Ishikawa (cell line): ENCODE results near the gene YDJC.

Source experiments
- CEBPB ChIP-seq: IDR thresholded peaks from 2 replicates; pipeline ENCODE4 v1.6.1; 2012
- CREB1 ChIP-seq: IDR thresholded peaks from 2 replicates; pipeline ENCODE4 v1.6.1; 2012; ENCODE audit warnings: low read depth
- EGR1 ChIP-seq: IDR thresholded peaks from 2 replicates; pipeline ENCODE4 v1.6.1; 2012
- EP300 ChIP-seq: IDR thresholded peaks from 2 replicates; pipeline ENCODE4 v1.6.1; 2012; ENCODE audit warnings: borderline replicate concordance
- FOXM1 ChIP-seq: IDR thresholded peaks from 2 replicates; pipeline ENCODE4 v1.6.1; 2012; ENCODE audit warnings: low read depth, borderline replicate concordance
- NFIC ChIP-seq: IDR thresholded peaks from 2 replicates; pipeline ENCODE4 v1.6.1; 2012
- RAD21 ChIP-seq: IDR thresholded peaks from 2 replicates; pipeline ENCODE4 v1.6.1; 2012; ENCODE audit warnings: low read depth
- TAF1 ChIP-seq: IDR thresholded peaks from 2 replicates; pipeline ENCODE4 v1.6.1; 2012; ENCODE audit warnings: low read depth, mild to moderate bottlenecking
- TCF12 ChIP-seq: IDR thresholded peaks from 2 replicates; pipeline ENCODE4 v1.6.1; 2012; ENCODE audit warnings: low read depth
- TEAD4 ChIP-seq: IDR thresholded peaks from 2 replicates; pipeline ENCODE4 v1.6.1; 2012
- YY1 ChIP-seq: IDR thresholded peaks from 2 replicates; pipeline ENCODE4 v1.6.1; 2012; ENCODE audit warnings: low read depth
- ZBTB7A ChIP-seq: IDR thresholded peaks from 2 replicates; pipeline ENCODE4 v1.6.1; 2012; ENCODE audit warnings: low read depth
- TF ChIP-seq, protein P1 (sequence below): IDR thresholded peaks from 2 replicates; pipeline ENCODE4 v1.6.1; 2012
- TF ChIP-seq, protein P2 (sequence below): IDR thresholded peaks from 2 replicates; pipeline ENCODE4 v1.6.1; 2012; ENCODE audit warnings: low read depth, mild to moderate bottlenecking
- TF ChIP-seq, protein P3 (sequence below): IDR thresholded peaks from 2 replicates; pipeline ENCODE4 v1.6.1; 2012

YDJC gene

DNA sequence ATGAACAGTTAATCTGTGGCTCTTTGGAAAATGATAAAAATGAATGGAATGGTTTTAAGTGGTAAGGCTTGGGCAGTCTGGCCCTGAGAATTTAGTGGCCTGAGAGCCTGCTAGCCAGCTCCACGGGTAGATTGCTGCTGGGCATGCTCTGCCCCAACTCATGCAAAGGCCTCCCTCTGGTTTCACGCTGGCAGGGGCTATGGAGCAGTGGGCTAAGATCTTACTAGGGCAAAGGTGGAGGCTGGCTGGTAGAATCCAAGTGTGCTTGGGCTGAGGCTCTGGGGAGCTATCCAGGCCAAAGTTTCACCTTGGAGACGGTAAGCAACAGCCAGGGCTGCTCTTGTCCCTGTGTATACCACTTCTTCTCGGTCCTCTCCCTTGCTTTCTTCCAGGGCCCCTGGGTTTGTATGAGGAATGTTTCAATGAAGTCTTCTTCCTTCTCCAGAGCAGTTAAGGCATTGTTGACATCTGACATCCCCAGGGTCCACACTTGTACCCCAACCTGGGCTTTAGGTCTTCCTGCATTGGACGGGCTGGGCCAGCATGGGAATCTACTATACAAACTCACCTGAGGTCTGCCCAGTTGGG lies 34.9 kb downstream of the YDJC start:
- no peak for TF ChIP-seq EP300
- no peak for TF ChIP-seq ZBTB7A
- TF ChIP-seq, protein P1, sequence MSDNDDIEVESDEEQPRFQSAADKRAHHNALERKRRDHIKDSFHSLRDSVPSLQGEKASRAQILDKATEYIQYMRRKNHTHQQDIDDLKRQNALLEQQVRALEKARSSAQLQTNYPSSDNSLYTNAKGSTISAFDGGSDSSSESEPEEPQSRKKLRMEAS: no peak
- TF ChIP-seq NFIC: no peak
- TF ChIP-seq TEAD4: no peak
- TF ChIP-seq CEBPB: no peak
- TF ChIP-seq TAF1: no peak

DNA sequence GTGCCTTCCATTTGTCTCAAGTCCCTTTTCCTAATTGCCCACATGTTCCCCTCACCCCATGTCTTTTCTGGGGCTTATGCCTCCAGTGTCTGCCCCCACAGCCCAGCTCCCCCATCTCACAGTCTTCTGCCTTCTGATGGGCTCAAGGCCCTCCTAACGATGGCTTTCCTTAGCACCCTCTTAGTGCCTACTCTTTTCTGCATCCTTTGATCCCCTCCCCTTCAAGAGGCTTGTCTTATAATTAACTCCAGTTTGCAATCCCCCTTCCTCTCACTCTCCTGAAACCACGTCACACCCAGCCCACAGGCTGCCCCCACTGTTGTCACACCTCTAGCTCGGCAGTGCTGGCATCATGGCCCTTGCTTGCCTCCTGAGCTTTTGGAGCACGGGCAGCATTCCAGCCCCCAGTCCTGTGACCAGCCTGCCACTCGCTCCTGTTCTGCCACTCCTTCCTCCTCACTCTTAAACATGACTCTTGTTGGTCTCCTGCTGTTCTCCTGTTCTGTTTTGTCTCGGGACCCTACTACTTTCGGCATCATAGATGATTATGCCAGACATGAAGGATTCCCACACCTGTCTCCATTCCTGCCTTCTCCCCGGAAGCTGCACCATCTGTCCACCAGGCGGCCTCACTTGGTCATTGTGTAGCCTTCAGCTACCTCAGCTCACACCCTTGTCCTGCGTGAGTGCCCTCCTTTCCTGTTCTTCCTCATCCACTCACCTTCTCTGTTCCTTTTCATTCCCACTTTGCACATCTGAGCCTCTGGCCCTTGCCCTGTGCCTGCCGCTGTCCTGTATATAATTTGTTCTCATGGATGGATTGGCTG lies 36.2 kb downstream of the YDJC start:
- TF ChIP-seq RAD21: peak; percentile 15; the same call in 1 of the 2 replicates
- TF ChIP-seq CREB1: no peak

DNA sequence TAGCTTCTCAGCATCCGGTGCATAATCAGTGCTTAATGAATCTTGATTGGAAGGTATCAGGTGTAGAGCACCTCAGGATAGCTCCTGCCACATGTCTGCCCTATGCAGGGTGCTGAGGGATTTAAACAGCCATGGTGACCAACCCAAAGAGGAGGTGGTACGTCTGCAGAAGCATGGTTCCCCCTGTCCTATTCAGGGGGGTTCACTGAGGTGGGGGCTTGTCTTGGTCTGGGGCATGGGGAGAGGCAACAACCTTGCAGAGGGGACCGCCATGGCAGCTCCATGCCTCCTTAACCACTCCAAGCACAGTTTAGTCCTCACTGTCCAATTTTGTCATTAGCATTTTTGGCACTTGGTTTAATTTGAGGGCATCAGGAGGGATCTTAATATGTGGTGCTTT lies 37.4 kb downstream of the YDJC start:
- no peak for TF ChIP-seq ZBTB7A
- TF ChIP-seq, protein P1: no peak

DNA sequence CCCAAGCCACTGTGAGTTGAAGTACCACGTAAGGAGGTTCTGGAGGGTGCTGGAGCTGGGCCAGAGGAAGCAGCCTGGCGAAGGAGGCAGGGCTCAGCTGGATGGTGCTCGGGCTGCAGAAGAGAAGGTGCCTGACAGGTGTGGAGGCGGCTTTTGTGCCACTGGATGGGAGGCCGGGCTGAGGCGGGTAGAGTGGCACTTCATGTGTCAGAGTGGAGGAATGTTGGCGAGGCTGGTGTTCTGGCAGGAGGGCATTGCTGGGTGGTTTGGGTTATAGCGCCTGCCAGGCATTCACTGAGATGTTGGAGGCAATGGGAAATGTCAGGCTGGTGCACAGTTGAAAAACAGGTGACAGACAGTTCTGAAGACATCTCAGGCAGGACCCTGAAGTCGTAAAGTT lies 38.1 kb downstream of the YDJC start:
- TF ChIP-seq, protein P2, sequence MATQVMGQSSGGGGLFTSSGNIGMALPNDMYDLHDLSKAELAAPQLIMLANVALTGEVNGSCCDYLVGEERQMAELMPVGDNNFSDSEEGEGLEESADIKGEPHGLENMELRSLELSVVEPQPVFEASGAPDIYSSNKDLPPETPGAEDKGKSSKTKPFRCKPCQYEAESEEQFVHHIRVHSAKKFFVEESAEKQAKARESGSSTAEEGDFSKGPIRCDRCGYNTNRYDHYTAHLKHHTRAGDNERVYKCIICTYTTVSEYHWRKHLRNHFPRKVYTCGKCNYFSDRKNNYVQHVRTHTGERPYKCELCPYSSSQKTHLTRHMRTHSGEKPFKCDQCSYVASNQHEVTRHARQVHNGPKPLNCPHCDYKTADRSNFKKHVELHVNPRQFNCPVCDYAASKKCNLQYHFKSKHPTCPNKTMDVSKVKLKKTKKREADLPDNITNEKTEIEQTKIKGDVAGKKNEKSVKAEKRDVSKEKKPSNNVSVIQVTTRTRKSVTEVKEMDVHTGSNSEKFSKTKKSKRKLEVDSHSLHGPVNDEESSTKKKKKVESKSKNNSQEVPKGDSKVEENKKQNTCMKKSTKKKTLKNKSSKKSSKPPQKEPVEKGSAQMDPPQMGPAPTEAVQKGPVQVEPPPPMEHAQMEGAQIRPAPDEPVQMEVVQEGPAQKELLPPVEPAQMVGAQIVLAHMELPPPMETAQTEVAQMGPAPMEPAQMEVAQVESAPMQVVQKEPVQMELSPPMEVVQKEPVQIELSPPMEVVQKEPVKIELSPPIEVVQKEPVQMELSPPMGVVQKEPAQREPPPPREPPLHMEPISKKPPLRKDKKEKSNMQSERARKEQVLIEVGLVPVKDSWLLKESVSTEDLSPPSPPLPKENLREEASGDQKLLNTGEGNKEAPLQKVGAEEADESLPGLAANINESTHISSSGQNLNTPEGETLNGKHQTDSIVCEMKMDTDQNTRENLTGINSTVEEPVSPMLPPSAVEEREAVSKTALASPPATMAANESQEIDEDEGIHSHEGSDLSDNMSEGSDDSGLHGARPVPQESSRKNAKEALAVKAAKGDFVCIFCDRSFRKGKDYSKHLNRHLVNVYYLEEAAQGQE: no peak
- TF ChIP-seq RAD21: no peak
- no peak for TF ChIP-seq TEAD4

DNA sequence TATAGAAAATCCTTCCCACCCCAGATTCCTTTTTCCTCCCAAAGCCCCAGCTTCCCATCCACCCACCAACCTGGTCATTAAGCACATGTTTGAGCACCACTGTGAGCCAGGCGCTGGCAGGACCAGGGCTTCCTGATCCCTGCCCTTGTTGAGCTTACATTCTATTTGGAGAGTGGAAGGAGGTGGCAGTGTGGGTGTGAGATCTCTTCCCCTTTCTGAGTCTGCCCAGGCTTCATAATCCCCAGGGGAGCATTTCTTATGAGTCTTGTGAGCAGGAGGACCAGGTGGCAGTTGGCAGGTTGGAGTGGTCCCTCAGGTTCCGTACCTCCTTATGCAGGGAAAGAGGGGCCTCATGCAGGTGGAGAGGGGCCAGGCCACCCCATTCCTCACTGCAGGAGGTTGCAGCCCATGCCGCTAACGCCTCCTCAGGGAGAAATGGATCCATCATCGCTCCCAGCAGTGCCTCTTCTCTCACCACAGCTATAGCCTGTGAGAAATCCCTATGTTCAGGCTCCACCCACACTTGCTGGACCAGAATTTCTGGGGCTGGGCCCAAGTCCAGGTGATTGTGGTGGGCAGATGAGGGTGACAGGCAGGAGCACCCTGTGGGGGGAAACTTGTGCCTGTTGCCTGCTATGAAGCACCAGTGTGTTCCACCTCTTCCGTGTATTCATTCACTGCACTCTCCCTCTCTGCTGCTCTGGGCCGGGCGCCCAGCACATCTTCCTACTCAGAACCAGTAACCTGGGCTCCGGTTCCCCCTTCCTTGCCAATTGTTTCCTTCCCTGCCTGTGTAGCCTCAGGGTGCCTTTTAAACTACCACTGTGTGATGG lies 38.8 kb downstream of the YDJC start:
- TF ChIP-seq YY1: no peak
- TF ChIP-seq FOXM1: no peak
- TF ChIP-seq RAD21: no peak
- no peak for TF ChIP-seq EGR1
- TF ChIP-seq NFIC: no peak
- TF ChIP-seq, protein P2: no peak
- TF ChIP-seq CREB1: no peak
- no peak for TF ChIP-seq TEAD4
- TF ChIP-seq EP300: no peak
- TF ChIP-seq CEBPB: no peak
- TF ChIP-seq TCF12: no peak
- no peak for TF ChIP-seq TAF1
- TF ChIP-seq, protein P1: no peak
- TF ChIP-seq, protein P3, sequence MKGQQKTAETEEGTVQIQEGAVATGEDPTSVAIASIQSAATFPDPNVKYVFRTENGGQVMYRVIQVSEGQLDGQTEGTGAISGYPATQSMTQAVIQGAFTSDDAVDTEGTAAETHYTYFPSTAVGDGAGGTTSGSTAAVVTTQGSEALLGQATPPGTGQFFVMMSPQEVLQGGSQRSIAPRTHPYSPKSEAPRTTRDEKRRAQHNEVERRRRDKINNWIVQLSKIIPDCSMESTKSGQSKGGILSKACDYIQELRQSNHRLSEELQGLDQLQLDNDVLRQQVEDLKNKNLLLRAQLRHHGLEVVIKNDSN: no peak

DNA sequence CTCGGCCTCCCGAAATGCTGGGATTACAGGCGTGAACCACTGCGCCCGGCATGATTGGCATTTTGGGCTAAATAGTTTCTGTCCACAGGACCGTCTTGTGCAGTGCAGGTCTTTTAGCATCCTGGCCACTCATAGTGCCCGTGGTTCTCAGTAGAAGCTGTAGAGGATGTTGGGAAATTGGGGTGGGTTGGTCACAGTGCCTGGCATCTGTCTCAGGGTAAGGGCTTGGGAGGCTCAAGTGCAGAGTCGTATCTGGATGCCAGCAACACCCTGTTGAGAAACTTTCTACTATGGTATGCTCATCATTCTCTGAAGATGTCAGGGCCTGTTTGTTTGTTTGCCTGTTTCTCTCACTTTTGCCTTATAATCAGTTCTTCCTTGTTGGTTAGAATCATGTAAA lies 40.4 kb downstream of the YDJC start:
- TF ChIP-seq YY1 (no peak), EGR1 (no peak), EP300 (no peak), ZBTB7A (no peak), CEBPB (no peak), TEAD4 (no peak), TCF12 (no peak), CREB1 (no peak), TAF1 (no peak), RAD21 (no peak), FOXM1 (no peak), NFIC (no peak)
- TF ChIP-seq, protein P3: no peak
- TF ChIP-seq, protein P1: no peak
- TF ChIP-seq, protein P2: no peak
